Thymus (tissue), 11 donors: Measurements from ENCODE around the gene BRINP3. TPM values are rescaled to one million over a fixed set of nuclear protein-coding genes. Genes with fewer than 3 reads are reported as not detected.

Experiments
- DNase-seq, 9 donors: peaks; one replicate each; pipeline ENCODE4 v3.0.0-alpha.2; 2013; ENCODE audit warnings: low spot score in 9 of 9, low read depth in 6 of 9, missing footprints in 1 of 9
- H3K27ac ChIP-seq, 2 donors: one replicate each; pipeline ENCODE4 v1.5.1; 2013; ENCODE audit warnings: control low read depth in 1 of 2, low read depth in 1 of 2, low read length in 1 of 2, mild to moderate bottlenecking in 1 of 2, moderate library complexity in 1 of 2
- H3K27me3 ChIP-seq, 2 donors: one replicate each; pipeline ENCODE4 v1.5.1; 2013; ENCODE audit warnings: low read length in 1 of 2; ENCODE audit not compliant: control insufficient read depth in 2 of 2, insufficient read depth in 1 of 2
- H3K36me3 ChIP-seq, 2 donors: one replicate each; pipeline ENCODE4 v1.5.1; 2013; ENCODE audit warnings: low read length in 1 of 2, mild to moderate bottlenecking in 1 of 2, moderate library complexity in 1 of 2; ENCODE audit not compliant: control insufficient read depth in 2 of 2, insufficient read depth in 2 of 2
- H3K4me1 ChIP-seq, 2 donors: one replicate each; pipeline ENCODE4 v1.5.1; 2013; ENCODE audit warnings: low read length in 2 of 2; ENCODE audit not compliant: control insufficient read depth in 2 of 2, insufficient read depth in 2 of 2
- H3K4me3 ChIP-seq, 2 donors: one replicate each; pipeline ENCODE4 v1.5.1; 2013; ENCODE audit warnings: low read length in 2 of 2, control low read depth in 1 of 2, mild to moderate bottlenecking in 1 of 2
- H3K9me3 ChIP-seq, 2 donors: one replicate each; pipeline ENCODE4 v1.5.1; 2013; ENCODE audit warnings: low read length in 1 of 2, mild to moderate bottlenecking in 1 of 2; ENCODE audit not compliant: control insufficient read depth in 2 of 2, insufficient read depth in 1 of 2
- WGBS: extraction: QIAGEN DNeasy Blood & Tissue Kit; methylation state at CpG from one replicate; pipeline ENCODE4 v1.1.7; 2013; 5-methylcytosine and 5-hydroxymethylcytosine counted together
- polyA plus RNA-seq: library from polyadenylated mRNA; stranded (reverse); fragments of 200-250 nt; gene quantifications from one replicate; pipeline ENCODE4 v1.2.3, GENCODE V29; 2013
- total RNA-seq: library from RNA; stranded (reverse); fragments of 120-200 nt; gene quantifications from one replicate; pipeline ENCODE4 v1.2.4, GENCODE V29; 2013
- donor health status: healthy.

The BRINP3 gene
- total and polyA plus RNA-seq, 2 donors, result 0.02 to 0.47 TPM

DNA sequence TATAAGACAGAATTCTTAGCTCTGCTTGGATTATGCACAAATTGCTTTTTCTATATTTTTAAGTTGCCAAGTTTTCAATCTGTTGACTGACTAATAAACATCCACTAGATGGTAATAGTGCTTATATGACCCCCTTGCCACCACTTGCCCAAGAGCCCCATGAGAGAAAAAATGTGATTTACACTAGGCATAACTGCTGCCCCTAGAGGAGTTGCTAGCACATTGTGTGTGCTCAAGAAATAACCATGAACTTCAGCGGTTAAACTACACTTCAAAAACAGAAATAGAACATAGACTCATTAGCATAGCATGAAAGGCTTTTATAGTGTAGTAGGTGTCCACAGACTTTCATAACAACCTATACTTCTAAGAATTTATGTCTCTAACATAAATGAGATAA lies 61.4 kb downstream of the BRINP3 start:
- no peak overlapping the region for H3K27ac ChIP-seq
- no peaks in the 10 kb centered on the region for H3K4me1 ChIP-seq
- DNase-seq, result no peak
- H3K4me3 ChIP-seq, result no peak overlapping the region
- H3K27me3 ChIP-seq, result no peaks in the 10 kb centered on the region
- no peaks in the 10 kb centered on the region for H3K36me3 ChIP-seq
- H3K9me3 ChIP-seq, result no peaks in the 10 kb centered on the region
- WGBS, result 91% methylated on average over 1 of the region's 1 CpG

GRCh38 chr1:190413142-190413541 lies 64.5 kb downstream of the BRINP3 start:
- no peak overlapping the region for H3K4me3 ChIP-seq
- H3K27me3 ChIP-seq, result no peaks in the 10 kb centered on the region
- no peaks in the 10 kb centered on the region for H3K36me3 ChIP-seq
- no peaks in the 10 kb centered on the region for H3K4me1 ChIP-seq
- WGBS, result 94% methylated on average over 3 of the region's 3 CpGs
- DNase-seq, result no peak
- no peaks in the 10 kb centered on the region for H3K9me3 ChIP-seq
- H3K27ac ChIP-seq, result no peak overlapping the region

- Histone ChIP-seq H3K4me3 (no peak overlapping the region), H3K4me1 (no peaks in the 10 kb centered on the region), H3K27me3 (no peaks in the 10 kb centered on the region), H3K9me3 (no peaks in the 10 kb centered on the region), H3K36me3 (no peaks in the 10 kb centered on the region), H3K27ac (no peak overlapping the region)
- no peak for DNase-seq
- WGBS, result 93% methylated on average over 3 of the region's 3 CpGs
These were observed 74.3 kb downstream of the BRINP3 start for GRCh38 chr1:190403402-190403801.

DNA sequence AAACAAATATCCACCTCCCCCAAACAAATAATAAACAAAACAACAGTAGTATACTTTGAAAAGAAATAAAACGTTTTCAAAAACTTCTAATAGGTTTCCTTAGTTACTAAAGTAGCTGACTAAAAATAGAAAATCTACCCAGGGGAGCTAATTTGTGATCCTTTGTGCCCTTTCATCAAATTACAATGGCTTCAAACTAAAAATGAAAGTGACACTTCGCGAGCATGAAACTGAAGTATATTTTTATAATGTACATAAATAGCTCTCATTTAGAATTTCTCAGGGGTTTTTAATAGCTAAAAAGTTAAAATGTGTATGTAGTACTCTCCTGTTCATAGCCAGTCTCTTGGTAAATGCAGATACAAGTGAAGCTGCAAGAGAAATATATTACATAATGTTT lies 78.4 kb downstream of the BRINP3 start:
- WGBS, result 81% methylated on average over 3 of the region's 3 CpGs
- Histone ChIP-seq H3K9me3 (no peaks in the 10 kb centered on the region), H3K4me1 (no peaks in the 10 kb centered on the region), H3K4me3 (no peak overlapping the region), H3K27ac (no peak overlapping the region), H3K27me3 (no peaks in the 10 kb centered on the region), H3K36me3 (no peaks in the 10 kb centered on the region)
- DNase-seq, result no peak

DNA sequence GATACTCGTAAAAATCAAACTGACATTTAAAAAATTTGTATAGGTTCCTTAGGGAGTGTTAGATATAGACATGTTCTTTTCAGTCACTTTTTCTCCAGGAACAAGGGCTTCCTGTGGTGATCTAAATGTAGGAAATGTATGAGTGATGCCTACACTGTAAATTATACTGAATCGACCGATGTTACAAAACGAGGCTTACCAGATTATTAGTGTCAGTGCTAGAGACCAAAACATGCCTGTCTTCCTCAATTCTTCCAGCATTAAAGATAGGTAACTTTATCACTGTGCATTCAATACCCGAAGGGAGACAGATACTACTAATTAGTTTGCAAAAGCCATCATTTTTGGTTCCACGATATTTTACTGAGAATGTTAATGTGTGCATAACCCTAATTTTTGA lies 86.1 kb downstream of the BRINP3 start:
- Histone ChIP-seq H3K4me1 (no peaks in the 10 kb centered on the region), H3K27ac (no peak overlapping the region), H3K4me3 (no peak overlapping the region), H3K9me3 (no peaks in the 10 kb centered on the region), H3K36me3 (no peaks in the 10 kb centered on the region), H3K27me3 (no peaks in the 10 kb centered on the region)
- no peak for DNase-seq
- WGBS, result 86% methylated on average over 6 of the region's 6 CpGs

DNA sequence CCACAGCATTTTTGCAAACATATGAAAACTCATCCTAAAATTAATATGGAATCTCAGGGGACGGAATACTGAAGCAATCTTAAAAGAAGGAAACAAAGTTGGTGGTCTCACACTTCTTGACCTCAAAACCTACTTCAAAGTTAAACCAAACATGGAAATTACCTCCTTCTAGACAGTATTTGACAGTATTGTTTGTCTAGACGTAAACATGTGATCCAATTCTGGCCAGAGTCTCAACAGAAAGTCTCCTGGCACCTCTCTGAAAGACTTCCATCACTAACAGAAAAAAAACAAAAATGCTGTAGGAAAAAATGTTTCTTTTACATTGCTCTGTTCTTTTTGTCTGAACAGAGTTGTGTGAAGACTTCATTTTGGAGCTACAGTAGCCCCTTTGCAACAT lies 99.7 kb downstream of the BRINP3 start:
- Histone ChIP-seq H3K4me1 (no peaks in the 10 kb centered on the region), H3K27ac (no peak overlapping the region), H3K36me3 (no peaks in the 10 kb centered on the region), H3K27me3 (no peaks in the 10 kb centered on the region), H3K9me3 (no peaks in the 10 kb centered on the region), H3K4me3 (no peak overlapping the region)
- DNase-seq, result no peak
- WGBS, result 82% methylated on average over 2 of the region's 2 CpGs

DNA sequence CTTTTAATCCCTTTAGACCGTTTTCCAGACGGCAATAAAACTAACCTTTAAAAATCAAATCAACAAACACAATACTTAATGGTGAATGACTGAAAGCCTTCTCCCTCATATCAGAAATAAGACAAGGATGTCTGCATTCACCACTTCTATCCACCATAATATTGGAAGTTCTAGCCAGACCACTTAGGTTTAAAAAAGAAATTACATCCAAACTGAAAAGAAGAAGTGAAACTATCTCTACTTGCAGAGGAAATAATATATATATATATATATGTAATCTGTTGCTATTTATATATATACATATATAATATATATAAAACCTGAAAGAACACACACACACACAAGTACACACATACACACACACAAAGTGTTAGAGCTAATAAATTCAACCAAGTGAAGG lies 100.4 kb downstream of the BRINP3 start:
- Histone ChIP-seq H3K4me3 (no peak overlapping the region), H3K36me3 (no peaks in the 10 kb centered on the region), H3K9me3 (no peaks in the 10 kb centered on the region), H3K27ac (no peak overlapping the region), H3K4me1 (no peaks in the 10 kb centered on the region), H3K27me3 (no peaks in the 10 kb centered on the region)
- 90% methylated on average over 2 of the region's 2 CpGs for WGBS
- DNase-seq, result no peak

- Histone ChIP-seq H3K9me3 (no peaks in the 10 kb centered on the region), H3K27me3 (no peaks in the 10 kb centered on the region), H3K4me3 (no peak overlapping the region), H3K4me1 (no peaks in the 10 kb centered on the region), H3K27ac (no peak overlapping the region), H3K36me3 (no peaks in the 10 kb centered on the region)
- WGBS, result 80% methylated on average over 1 of the region's 1 CpG
- no peak for DNase-seq
These were observed 101.6 kb downstream of the BRINP3 start for GRCh38 chr1:190376044-190376443.

- no peak for DNase-seq
- WGBS, result 34% methylated on average over 2 of the region's 2 CpGs
- no peaks in the 10 kb centered on the region for H3K9me3 ChIP-seq
- no peak overlapping the region for H3K4me3 ChIP-seq
- H3K27me3 ChIP-seq, result no peaks in the 10 kb centered on the region
- H3K27ac ChIP-seq, result no peak overlapping the region
- H3K36me3 ChIP-seq, result no peaks in the 10 kb centered on the region
- H3K4me1 ChIP-seq, result no peaks in the 10 kb centered on the region
These were observed 103.8 kb downstream of the BRINP3 start for GRCh38 chr1:190373705-190374336.

- DNase-seq, result no peak
- Histone ChIP-seq H3K9me3 (peaks cover 0 to 6% of the 10 kb centered on the region in 2 donors), H3K27me3 (no peaks in the 10 kb centered on the region), H3K36me3 (no peaks in the 10 kb centered on the region), H3K4me1 (no peaks in the 10 kb centered on the region), H3K4me3 (no peak overlapping the region), H3K27ac (no peak overlapping the region)
- 92% methylated on average over 4 of the region's 4 CpGs for WGBS
These were observed 110.5 kb downstream of the BRINP3 start for GRCh38 chr1:190367200-190367599.
